ENCODE results near the gene TFPI2.
A peak's percentile ranks its signal among the peaks of the same experiment; 100 is the strongest.

Gene TFPI2

DNA sequence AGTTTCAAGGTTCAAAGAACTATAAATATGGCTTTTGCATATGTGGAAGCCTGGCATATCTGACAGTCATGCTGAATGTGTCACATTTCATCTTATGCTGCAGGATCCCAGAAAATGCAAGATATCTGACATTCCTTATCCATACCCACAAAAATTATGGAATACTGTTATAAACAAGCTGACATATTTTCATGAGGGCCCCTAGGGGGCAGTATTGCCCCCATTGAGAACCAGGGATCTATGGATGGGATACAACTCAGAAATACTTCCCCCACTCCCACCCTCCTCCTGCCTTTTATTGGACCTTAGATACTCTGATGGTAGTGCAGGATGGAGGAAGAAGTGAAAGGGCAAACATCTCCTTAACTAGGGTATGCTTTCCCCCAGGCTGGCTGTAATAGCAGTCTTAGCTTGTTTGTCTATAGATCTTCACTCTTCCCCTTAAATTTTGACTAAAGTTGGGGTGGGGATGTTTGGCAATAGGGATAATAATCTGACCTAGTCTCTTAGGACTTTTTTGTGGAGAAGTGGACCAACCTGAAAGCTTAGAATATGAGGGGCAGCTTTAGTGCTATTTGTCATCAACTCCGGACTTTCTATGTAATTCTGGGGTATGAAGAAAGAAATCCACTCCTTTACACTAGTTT lies 12.3 kb upstream of the TFPI2 start:
- peak; percentile 57 for DNase-seq

DNA sequence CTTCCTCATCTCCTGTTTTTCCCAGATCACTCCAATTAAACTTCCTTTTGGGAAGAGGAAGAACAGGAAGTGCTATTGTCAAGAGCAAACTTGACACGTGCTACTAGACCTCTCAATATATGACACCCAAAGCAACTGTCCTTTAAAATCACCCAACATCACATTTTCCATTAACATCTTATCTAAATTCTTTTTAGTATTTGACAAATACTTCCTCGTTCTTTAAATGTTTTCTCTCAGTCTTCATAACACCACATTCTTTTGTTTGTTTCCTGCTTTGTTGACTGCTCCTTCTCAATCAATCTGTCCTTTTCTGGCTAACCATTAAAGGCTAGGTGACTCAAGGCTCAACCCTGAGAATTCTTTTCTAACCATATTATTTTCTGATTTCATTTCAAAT lies 7.1 kb upstream of the TFPI2 start:
- DNase-seq: no peak

DNA sequence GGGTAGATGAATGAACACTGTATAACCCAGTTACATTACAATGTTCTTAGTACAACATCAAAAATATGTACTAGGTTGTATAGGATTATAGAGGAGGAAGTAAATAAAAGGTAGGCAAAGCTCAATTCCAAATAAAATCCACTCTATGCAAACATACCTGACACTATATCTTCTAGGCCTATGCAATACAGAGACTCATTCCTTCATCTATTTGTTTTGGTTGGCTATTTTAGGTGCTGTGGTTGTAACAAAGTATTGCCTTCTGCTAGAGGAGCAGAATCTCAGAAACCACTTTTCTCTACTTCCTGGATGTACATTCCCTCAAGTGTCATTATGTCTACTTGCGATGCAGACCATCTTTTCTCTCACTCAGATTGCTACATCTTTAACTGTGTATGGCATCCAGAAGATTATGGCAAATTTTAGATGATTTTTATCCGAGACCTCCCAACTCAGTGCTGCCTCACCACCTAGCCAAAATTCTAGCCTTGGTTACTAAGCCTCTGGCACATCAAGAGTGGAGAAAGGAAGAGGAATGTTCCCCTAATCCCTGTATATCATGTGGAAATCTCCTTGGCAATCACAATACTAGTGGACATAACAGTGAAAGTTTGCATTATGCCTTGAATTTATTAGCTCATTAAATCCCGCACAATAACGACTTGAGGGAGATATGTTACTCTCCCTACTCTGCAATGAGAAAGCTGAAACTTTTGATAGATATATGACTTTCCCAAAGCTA lies 5.5 kb upstream of the TFPI2 start:
- DNase-seq: no peak

- DNase-seq: no peak
Measured at GRCh38 chr7:93894966-93895640, 4.5 kb upstream of the TFPI2 start.

DNA sequence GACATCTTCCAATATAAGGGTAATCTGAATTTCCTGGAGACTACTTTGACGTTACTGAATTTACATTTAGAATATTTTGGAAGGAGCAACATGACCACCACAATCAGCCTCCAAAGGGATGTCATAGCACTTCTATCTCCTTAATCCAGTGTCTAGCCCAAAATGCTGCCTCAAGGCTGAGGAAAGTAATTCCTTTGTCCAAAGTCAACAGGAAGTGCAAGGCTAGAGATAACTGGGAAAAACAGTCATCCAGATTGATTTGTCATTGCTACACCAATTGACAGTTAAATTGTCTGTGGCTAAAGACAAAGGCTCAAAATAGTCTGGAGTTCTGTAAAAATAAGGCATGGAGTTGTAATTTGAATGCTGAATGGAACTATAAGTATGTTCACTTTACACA lies 3.9 kb upstream of the TFPI2 start:
- no peak for DNase-seq

GRCh38 chr7:93890041-93890463 lies 501 bp downstream of the TFPI2 start:
- peak; percentile 66 for DNase-seq

- no peak for DNase-seq
Measured at GRCh38 chr7:93889261-93889660, 1.3 kb downstream of the TFPI2 start.

- no peak for DNase-seq
Measured at GRCh38 chr7:93884541-93884940, 6.0 kb downstream of the TFPI2 start.

- DNase-seq: no peak
Measured at GRCh38 chr7:93883917-93884345, 6.6 kb downstream of the TFPI2 start.

- no peak for DNase-seq
Measured at GRCh38 chr7:93883078-93883916, 7.3 kb downstream of the TFPI2 start.

GRCh38 chr7:93882468-93882867 lies 8.1 kb downstream of the TFPI2 start:
- no peak for DNase-seq

DNA sequence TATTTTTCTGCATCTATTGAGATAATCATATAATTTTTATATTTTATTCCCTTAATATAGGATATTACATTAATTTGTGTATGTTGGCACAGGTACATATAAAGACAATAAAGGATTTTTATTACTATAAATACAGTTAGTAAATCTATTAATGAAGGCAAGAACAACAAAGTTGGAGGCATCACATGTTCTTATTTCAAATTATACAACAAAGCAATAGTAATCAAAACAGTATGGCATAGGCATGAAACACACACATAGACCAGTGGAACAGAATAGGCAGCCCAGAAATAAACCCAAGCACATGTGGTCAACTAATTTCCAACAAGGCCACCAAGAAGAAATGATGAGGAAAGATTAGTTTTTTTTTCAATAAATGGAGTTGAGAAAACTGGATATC lies 11.2 kb downstream of the TFPI2 start:
- no peak for DNase-seq

GRCh38 chr7:93877742-93878141 lies 12.8 kb downstream of the TFPI2 start:
- DNase-seq: no peak

DNA sequence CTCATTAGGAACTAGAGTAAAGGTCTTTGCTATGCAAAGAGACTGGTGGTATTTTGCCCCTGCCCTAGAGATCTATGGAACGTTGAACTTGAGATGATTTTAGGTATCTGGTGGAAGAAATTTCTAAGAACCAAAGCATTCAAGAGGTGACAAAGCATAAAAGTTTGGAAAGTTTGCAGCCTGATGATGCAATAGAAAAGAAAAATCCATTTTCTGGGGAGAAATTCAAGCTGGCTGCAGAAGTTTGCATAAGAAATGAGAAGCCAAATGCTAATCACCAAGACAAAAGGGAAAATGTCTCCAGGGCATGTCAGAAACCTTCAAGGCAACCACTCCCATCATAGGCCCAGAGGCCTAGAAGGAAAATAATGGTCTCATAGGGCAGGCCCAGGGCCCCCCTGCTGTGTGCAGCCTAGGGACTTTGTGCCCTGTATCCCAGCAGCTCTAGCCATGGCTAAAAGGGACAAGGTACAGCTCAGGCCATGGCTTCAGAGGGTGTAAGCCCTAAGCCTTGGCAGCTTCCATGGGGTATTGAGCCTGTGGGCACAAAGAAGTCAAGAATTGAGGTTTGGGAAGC lies 16.5 kb downstream of the TFPI2 start:
- no peak for DNase-seq

DNA sequence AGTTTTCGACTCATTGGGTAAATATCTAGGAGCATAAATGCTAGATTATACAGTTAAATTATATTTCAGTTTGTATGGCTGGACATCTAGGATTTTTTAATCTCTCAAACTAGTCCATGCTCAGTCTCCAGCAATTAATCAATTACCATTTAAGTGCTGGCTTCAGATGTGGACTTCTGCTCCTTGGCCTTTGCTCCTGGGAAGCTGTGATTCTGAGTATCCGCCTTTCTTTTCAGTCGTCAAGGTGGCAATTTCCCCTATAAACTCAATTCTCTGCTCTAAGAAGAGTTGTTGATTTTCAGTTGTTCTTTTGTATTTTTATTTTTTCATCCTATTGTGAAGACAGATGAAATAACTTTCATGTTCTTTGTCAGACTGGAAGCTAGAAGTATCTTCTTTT lies 23.7 kb downstream of the TFPI2 start:
- no peak for DNase-seq

DNA sequence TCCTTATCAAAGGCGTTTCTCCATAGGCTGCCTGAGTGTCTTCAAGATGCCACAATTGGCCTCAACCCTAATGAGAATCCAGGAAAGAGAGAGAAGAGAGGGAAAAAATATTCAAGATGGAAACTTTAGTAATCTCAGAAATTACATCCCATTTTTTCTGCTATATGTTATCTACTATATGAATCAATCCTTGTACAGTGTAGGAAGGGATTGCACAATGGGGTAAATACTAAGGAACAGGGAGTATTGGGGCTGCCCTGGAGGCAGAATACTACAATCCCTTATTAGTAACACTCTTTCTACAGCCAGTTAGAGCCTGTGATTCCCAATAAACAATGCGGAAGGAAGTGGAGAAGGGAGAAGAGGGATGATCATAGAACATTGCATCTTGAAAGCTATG lies 27.9 kb downstream of the TFPI2 start:
- DNase-seq: no peak

DNA sequence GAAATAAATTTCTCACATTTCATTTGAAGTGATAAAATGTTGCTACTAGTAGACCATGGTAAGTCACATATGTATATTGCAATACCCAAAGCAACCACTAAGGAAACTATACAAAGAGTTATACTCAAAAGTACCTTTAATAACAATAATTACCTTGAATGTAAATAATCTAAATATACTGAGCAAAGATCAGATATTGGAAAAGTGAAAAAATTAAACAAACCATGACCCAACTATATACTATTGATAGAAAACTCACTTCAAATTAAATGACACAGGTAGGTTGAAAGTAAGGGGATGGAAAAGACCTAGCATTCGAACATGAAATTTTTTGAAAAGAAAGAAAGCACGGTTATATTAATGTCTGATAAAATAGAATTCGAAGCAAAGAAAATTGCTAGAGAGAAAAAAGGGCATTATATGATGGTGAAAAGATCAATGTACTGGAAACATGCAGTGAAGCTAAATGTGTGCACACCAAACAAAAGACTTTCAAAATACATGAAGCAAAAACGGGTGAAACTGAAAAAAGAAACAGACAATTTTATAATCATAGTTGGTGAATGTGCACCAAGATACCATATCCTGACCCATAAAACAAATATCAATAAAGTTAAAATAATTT lies 29.1 kb downstream of the TFPI2 start:
- no peak for DNase-seq

DNA sequence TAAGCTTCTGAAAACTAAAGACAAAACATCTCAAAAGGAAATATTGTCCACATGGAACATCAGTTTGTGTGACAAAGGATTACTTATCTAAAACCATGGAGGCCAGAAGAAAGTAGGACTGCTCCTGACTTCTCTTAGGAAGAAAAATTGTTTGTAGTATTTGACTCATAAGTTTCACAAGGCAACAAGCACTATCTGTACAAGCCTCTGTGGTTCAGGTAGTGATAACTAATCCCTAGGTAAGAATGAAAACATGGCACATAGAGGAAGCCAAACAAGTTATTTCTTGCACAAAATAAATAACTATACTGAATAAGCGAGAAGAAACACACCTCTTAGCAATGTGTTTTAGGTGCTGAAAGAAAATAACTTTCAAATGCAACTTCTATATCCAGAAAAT lies 30.3 kb downstream of the TFPI2 start:
- no peak for DNase-seq

GRCh38 chr7:93858857-93859256 lies 31.7 kb downstream of the TFPI2 start:
- DNase-seq: no peak

GRCh38 chr7:93856323-93856722 lies 34.2 kb downstream of the TFPI2 start:
- no peak for DNase-seq

DNA sequence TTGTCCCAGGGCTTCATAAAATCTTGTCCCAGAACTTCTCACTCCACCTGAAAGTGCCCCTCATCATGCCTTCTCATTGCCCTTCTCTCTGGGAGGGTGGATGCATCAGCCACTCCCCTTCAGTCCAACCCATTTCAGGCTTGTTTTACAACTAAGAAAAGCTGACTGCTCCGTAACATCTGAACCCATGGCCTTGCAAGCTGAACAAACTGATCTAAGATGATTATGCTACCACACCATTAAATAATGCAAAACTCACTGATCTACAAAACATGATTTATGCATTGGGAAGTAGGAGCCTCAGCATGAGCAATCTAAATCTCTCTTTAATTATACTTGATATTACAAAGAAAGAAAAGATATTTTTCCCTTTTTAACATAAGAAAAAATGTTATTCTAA lies 34.8 kb downstream of the TFPI2 start:
- no peak for DNase-seq

GRCh38 chr7:93854480-93854879 lies 36.1 kb downstream of the TFPI2 start:
- no peak for DNase-seq
